Amygdala (tissue), 56 donors: ENCODE data around the gene SYNDIG1.

Experiments
- DNase-seq, 56 donors: peaks; one replicate each; lab custom pipeline; 2025; lab: John Stamatoyannopoulos, UW

The SYNDIG1 gene

GRCh38 chr20:24598996-24599395 lies 129.6 kb downstream of the SYNDIG1 start:
- no peak for DNase-seq

DNA sequence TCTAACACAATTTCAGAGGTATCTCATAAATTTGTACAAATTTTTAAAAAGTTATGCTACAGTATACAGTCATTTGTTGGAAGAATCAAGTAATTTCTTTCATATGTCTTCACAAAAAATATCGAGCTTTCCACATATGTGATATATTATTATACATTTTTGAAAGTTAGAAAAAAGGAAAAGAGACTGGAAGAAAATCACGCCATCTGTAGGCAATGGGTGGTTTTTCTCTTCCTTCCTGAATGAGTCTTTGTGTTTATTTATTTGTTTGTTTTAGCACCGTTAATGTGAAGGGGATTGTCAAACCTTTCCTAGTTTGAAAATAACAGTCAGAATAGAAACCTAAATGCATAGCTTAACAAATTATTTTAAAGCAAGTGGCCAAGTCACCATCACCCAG lies 130.6 kb downstream of the SYNDIG1 start:
- no peak for DNase-seq

DNA sequence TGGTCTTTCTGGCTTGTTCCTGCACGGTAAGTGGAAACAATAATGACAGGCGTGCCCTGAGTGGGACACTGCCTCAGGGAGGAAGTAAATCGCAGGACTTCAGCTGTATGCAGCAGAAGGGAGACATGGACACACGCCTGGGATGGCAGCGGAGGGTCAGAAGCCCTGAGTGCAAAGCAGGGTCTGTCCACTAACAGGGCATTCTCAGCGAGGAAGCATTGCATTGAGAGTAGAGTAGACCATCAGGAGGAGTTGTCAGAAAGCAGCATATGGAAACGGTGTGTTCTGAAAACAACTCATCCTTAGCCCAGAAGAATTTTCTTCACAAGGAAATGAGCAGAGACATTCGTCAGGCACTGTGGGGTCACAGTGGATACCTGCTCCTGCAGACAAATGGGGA lies 134.0 kb downstream of the SYNDIG1 start:
- DNase-seq: no peak

DNA sequence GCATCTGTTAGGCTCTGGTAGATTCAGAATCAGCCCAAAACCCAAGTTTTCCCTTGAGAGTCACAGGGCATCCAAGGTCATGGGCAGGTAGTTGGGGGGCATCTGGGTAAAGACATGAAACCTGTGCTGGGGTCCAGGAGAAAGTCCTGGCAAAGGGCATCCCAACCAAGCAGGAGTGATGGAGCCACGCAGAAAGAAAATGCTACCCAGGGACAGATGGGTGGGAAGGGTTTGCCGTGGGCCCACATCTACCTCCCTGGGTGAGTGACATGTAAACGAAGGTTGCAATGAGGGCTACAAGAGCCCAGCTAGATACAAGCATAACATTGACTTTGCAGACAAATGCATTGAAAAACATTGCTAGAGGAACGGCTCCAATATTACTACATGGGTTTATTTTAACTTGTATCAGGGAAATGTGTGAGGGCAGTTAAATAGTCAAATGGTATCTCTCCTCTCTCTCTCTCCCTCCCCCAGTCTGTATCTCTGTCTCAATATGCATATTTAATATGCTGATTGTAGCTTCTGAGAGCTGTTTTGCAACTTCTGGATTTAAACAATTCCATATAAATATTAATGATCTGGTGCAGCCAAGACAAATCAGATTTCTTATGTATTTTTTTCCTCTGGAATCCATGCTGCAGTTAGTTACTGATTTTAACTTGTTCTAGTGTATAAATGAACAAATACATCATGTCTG lies 135.7 kb downstream of the SYNDIG1 start:
- DNase-seq: no peak

DNA sequence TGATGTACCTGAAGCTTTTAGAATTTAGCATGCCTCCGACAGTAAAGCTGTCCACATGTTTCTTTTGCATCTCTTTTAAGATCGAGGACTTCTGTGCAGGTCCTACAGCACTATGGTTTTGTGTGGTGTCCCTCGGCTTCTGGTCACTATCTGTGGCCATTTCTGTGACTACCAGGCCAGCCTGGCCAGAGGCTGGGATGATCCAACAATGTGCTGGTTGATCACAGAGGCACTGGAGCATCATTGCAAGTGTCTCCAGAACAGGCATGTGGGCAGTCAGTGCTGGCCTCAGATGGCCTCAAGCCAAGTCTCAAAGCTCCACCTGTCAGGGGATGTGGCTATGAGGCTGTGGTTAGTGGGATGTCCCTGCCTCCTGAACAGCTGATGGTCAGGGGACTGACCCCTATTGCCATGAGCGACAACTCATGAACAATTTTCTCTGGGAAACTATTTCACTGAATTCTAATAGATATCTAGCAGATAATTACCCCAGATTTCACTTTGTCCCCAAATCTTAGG lies 136.6 kb downstream of the SYNDIG1 start:
- no peak for DNase-seq

DNA sequence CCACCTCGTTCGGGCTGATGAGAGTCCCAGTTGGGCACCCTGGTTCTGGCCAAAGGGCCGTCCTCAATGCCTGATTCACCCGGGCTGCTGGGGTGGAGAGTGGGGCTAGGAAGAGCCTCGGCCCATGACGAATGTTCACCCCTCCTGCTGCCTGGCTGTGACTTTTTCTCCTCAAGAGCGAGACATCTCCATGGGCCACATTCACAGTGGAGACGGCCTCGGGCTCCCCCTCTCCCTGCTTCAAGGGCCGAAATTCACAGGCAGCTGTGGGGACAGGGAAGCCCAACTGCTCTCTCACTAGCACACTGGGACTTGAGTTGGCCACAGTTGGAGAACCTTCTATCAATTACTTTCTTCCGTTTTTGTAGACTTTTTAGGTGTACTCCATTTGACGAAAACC lies 138.0 kb downstream of the SYNDIG1 start:
- no peak for DNase-seq

DNA sequence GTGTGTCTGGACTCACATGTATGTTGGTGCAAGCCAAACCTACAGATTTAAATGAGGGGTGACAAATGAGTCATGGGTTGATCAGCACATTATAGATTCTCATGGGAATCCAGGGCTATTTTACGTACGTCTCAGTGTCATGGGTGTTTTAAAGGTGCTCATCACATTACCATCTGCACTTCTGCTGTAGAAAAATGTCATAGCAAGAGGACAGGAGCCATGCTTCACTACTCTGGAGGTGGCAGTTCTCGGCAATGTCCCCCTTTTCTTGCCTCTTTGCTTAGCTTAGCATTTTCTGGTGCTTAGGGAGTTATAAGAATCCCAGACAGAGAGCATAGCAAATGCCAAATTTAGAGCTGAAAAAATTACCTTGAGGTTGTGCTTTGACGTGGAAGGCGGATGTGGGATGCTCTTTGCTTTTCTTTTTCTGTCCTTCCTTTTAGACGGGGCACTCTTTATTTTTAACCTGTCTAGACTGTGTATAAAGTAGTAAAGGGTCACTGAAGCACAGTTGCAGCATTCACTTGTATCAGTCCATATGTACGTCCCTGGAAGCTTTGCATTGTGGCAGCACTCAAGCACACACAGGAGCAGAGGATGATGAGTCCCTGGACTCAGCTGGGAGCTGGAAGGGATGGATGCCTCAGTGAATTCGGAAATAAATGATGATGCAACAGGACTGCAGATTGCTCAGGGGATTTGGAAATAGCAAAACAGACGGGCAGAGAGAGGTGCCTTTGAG lies 139.7 kb downstream of the SYNDIG1 start:
- peak in 1 of 56 donors; percentile 29 for DNase-seq

DNA sequence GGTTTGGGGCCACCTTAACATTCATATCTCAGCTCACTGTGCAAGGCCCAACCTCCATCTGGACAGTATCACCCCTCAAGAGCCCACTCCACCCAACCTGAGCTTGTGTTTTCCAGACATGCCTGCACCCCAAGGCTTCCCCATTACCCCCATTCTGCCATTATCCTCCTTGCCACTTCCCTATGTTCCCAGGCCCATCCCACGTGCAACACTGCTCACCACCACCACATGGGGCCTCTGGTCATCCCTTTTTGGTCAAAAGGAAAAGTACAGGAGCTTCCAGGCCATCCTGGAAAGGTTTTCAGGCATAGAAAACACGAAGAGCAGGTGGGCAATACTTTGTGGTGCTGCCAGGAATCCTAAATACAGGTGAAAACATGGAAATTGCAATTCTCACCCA lies 140.3 kb downstream of the SYNDIG1 start:
- no peak for DNase-seq

DNA sequence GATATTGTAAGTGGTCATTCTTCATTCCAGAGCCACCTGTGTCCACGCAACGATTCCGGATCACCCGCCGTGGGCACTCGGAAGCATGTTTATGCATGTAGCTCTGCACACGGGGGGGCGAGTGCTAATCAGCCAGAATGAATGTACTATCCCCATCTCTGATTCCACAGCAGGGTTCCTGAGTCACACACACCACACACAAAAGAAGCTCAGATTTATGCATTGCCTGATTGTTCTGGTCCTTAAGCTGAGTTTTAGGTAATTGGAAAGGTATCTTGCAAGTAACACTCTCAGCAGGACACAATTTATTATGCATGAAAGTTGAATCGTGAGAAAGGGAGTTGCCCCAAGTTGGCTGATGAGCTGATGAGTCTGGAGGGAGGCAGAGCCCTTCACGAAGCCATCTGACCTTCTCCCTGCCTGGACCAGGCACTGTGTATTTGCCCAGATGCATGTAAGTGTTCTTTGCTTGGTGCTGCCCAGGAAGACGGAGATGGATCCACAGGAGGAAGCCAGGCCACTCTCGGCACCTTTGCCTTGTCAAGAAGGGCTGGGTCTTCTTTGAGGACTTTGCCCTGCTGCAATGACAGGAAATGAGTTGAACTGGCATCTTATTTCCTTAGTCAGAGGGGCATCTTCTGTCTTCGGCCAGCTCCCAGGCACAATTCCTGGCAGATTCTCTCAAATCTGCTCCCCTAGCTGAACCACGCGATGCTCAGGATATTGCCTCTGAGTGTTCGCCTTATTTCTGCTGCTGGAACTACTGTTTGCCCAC lies 141.1 kb downstream of the SYNDIG1 start:
- no peak for DNase-seq

DNA sequence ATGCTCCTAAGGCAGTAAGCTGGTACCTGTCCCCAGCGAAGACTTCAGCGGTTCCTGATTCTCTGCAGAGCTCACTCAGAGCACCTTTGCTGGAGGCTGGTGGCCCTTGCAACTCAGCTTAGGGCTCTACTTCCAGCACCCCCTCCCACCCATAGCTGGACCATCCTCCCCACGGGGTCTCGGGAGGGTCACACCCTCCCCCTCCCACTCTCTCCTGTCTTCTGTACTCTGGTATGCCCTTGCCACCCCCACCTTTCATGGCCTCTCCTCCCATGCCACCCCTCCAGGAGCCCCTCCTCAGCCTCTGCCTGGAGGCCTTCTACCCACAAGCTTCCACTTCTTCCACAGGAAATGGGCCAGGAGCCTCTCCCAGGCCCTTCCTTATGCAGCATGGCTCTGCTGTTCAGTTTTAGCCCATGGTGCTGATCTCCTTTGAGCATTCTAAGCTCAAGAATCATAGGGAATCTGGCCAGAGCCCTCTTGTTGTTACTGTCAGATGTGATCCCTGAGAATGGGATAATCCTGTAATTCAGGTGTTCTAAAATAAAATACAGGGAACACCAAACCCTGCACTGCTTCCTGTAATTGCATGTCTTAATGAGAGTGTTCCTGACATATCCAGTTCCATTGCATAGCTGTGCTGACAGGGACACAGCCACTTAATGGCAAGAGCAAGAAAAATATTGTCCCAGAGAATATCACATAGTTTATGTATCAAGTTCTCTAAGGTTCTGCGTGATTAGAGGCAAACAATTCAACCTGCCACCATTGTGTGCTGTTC lies 142.1 kb downstream of the SYNDIG1 start:
- DNase-seq: no peak

GRCh38 chr20:24612799-24613775 lies 143.7 kb downstream of the SYNDIG1 start:
- no peak for DNase-seq

DNA sequence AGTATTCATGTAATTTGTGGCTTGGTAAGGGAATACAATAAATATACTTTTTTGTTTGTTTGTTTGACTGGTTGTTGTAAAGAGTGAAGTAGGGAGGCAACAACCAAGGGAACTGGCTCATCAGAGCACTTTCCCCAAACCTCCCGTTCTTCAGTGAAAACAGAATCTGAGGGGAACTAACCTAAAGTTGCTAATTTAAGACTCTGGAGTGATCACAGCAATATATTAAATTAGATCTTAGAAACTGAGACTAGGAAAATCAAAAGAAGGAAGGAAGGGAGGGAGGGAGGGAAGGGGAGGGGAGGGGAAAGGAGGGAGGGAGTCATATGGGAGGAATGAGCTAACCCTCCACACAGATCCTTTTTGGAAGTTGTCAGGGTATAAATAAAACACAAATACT lies 144.9 kb downstream of the SYNDIG1 start:
- DNase-seq: no peak

DNA sequence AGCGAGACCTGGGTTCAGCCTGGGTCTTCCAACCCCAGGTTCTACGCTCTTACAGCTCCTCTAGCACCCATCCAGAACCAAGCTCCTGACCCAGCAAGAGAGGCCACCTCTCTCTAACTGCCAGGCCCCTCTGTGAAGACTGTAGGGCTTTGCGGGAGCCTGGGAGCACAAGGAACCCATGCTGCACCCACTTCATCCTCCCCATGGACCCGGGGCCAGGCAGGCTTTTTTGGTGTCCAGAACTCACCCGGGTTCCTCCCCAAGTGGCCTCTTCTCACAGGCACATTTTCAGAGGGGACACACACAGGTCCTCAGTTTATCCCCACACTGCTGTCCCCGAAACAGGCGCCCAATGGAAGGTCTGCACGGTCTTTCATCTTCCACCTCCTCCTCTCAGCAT lies 145.9 kb downstream of the SYNDIG1 start:
- DNase-seq: no peak

- DNase-seq: no peak
Observed at GRCh38 chr20:24616258-24617079, 147.0 kb downstream of the SYNDIG1 start.

DNA sequence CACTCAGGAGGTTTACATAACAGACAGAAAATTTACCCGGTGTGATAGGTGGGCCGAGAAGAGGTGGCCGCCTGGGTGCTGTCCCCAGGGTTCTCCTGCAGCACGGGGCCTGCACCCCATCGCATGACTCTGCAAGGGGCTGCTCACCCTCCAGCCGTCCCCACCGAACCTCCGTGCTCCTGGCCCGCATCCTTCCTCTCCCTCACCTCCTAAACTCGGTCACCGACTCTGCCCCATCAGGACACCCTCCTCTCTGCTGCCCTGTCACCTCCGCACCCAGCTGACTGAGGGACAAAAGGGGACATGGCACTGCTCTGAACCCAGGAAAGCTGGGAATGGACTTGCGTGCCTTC lies 147.6 kb downstream of the SYNDIG1 start:
- no peak for DNase-seq

DNA sequence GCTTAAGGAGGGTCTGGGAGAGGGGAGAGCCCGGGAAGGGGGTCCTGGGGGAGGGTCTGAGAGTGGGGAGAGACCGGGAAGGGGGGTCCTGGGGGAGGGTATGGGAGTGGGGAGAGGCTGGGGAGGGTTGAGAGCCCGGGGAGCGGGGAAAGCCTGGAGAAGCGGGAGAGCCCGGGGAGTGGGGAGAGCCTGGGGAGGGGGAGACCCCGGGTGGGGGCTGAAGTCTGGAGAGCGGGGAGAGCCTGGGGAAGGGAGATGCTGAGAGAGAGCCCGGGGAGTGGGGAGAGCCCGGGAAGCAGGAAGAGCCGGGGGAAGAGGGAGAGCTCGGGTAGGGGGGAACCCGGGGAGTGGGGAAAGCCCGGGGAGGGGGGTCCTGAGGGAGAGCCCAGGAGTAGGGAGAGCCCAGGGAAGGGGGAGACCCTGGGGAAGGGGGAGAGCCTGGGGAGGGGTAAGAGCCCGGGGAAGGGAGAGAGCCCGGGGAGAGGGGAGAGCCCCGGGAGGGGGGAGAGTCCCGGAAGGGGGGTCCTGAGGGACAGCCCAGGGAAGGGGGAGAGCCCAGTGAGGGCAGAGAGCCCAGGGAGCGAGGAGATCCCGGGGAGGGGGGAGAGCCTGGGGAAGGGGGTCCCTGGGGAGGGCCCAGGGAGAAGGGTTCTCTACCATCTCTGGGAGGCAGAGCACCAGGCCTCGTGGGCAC lies 148.5 kb downstream of the SYNDIG1 start:
- DNase-seq: no peak

DNA sequence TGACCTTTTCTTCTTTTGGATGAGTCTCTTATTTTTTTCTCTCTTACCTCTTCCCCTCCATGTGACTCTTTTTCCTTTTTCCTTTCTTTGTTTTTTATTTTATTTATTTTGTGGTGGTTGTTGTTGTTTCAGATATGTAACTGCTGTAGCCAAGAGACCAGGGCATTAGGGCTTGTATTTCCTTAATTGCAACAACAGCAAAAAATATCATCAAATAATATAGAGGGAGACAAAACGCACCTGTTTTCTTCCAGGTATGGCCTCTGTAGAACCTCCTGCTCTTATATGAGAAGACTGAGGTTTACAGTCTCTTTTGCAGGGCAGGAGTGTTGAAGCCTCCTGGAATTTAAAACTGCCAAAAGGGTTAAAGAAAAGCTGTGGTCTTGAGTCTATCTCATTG lies 149.3 kb downstream of the SYNDIG1 start:
- DNase-seq: no peak

DNA sequence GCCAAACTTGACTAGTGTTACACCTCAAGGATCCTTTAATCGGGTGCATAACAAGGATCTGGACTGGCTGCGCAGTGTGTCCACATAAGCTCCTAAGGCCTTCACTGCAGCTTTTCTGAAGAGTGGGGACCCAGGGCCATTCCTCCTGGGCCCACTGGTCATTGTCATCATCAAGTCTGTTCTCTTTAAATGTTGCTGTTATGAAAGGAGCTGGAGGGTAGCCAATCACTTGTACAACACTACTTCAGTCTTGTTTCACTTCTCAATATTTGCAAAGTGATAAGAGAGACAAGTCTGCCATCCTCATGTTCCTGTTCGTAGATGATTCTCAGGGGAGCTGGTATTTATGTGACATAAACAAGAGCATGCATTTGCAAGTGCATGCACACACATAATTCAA lies 149.8 kb downstream of the SYNDIG1 start:
- no peak for DNase-seq
